Osteoblast (primary cell): ENCODE results near the gene TANK. TPM values are rescaled to one million over a fixed set of nuclear protein-coding genes. Genes with fewer than 3 reads are reported as not detected.
A peak's percentile ranks its signal among the peaks of the same experiment; 100 is the strongest.

Source experiments
- DNase-seq: peaks from one replicate; pipeline ENCODE4 v3.0.0; 2011; ENCODE audit warnings: low spot score, mixed read lengths; ENCODE audit not compliant: insufficient read length; ENCODE audit errors: missing footprints
- H2AFZ ChIP-seq: 2 replicates; pipeline ENCODE4 v1.6.0; 2011; ENCODE audit warnings: mild to moderate bottlenecking, low read length
- H3K27ac ChIP-seq: 2 replicates; pipeline ENCODE4 v1.5.1; 2011; ENCODE audit warnings: mild to moderate bottlenecking, low read depth, low read length, moderate library complexity
- H3K27me3 ChIP-seq: 2 replicates; pipeline ENCODE4 v1.6.0; 2012; ENCODE audit warnings: mild to moderate bottlenecking, control low read depth, inconsistent platforms, low read length, moderate library complexity; ENCODE audit not compliant: insufficient read depth
- H3K36me3 ChIP-seq: 2 replicates; pipeline ENCODE4 v1.5.1; 2011; ENCODE audit warnings: mild to moderate bottlenecking, low read length, control low read depth, moderate library complexity; ENCODE audit not compliant: insufficient read depth
- H3K4me1 ChIP-seq: 2 replicates; pipeline ENCODE4 v1.5.1; 2011; ENCODE audit warnings: mild to moderate bottlenecking, low read length, control low read depth, moderate library complexity; ENCODE audit not compliant: insufficient read depth
- H3K4me2 ChIP-seq: 2 replicates; pipeline ENCODE4 v1.6.0; 2011; ENCODE audit warnings: mild to moderate bottlenecking, low read length; ENCODE audit not compliant: insufficient read depth
- H3K4me3 ChIP-seq: fragments of 200-600 bp; sonication (generic); 3 replicates; pipeline ENCODE4 v1.5.1; 2012; ENCODE audit warnings: mild to moderate bottlenecking, low read length, inconsistent platforms; ENCODE audit not compliant: insufficient read depth
- H3K79me2 ChIP-seq: 2 replicates; pipeline ENCODE4 v1.6.0; 2012; ENCODE audit warnings: mild to moderate bottlenecking, low read length, control low read depth, inconsistent platforms; ENCODE audit not compliant: insufficient read depth
- H3K9me3 ChIP-seq: 2 replicates; pipeline ENCODE4 v1.5.1; 2011; ENCODE audit warnings: low read depth, low read length, control low read depth
- H4K20me1 ChIP-seq: 2 replicates; pipeline ENCODE4 v1.6.0; 2012; ENCODE audit warnings: mild to moderate bottlenecking, low read length, control low read depth; ENCODE audit not compliant: insufficient read depth
- total RNA-seq: library from RNA; depleted of rRNA; stranded (reverse); fragments of >200 nt; gene quantifications from 2 replicates; pipeline ENCODE4 v1.2.3, GENCODE V29; 2012
- TF ChIP-seq, protein P1 (sequence below): IDR thresholded peaks from 2 replicates; pipeline ENCODE4 v1.5.1; 2011; ENCODE audit warnings: mild to moderate bottlenecking, low read depth, low read length, moderate library complexity; ENCODE audit errors: extremely low read depth

The TANK gene
- total RNA-seq, 1 donor, result 127 TPM

DNA sequence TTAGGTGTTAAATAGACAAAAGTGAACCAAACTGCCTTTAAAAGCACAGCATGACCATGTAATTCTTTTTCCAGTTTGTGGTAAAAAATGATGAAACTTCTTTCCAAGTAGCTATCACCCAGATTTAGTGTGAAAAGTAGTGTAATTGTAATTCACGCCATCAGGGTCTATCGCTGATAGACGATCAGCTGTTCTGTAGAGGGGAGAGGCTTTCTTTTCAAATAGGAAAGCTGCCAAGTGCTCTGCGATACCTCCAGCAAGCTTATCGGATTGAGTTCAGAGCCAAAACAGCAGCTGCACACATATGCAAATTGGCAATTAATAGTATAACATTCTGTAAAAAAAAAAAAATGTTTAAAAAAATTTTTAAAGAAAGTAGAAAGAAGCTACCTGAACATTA lies 86.1 kb downstream of the TANK start:
- H3K36me3 ChIP-seq, result no peaks in the 10 kb centered on the region
- H3K4me2 ChIP-seq, result no peak overlapping the region
- H3K27ac ChIP-seq, result no peak overlapping the region
- no peaks in the 10 kb centered on the region for H4K20me1 ChIP-seq
- no peaks in the 10 kb centered on the region for H3K79me2 ChIP-seq
- no peak for DNase-seq
- H3K27me3 ChIP-seq, result peaks cover 18% of the 10 kb centered on the region
- TF ChIP-seq, protein P1, sequence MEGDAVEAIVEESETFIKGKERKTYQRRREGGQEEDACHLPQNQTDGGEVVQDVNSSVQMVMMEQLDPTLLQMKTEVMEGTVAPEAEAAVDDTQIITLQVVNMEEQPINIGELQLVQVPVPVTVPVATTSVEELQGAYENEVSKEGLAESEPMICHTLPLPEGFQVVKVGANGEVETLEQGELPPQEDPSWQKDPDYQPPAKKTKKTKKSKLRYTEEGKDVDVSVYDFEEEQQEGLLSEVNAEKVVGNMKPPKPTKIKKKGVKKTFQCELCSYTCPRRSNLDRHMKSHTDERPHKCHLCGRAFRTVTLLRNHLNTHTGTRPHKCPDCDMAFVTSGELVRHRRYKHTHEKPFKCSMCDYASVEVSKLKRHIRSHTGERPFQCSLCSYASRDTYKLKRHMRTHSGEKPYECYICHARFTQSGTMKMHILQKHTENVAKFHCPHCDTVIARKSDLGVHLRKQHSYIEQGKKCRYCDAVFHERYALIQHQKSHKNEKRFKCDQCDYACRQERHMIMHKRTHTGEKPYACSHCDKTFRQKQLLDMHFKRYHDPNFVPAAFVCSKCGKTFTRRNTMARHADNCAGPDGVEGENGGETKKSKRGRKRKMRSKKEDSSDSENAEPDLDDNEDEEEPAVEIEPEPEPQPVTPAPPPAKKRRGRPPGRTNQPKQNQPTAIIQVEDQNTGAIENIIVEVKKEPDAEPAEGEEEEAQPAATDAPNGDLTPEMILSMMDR, result no peak
- no peak overlapping the region for H3K4me3 ChIP-seq
- no peaks in the 10 kb centered on the region for H3K9me3 ChIP-seq
- no peaks in the 10 kb centered on the region for H3K4me1 ChIP-seq
- H2AFZ ChIP-seq, result no peak overlapping the region

DNA sequence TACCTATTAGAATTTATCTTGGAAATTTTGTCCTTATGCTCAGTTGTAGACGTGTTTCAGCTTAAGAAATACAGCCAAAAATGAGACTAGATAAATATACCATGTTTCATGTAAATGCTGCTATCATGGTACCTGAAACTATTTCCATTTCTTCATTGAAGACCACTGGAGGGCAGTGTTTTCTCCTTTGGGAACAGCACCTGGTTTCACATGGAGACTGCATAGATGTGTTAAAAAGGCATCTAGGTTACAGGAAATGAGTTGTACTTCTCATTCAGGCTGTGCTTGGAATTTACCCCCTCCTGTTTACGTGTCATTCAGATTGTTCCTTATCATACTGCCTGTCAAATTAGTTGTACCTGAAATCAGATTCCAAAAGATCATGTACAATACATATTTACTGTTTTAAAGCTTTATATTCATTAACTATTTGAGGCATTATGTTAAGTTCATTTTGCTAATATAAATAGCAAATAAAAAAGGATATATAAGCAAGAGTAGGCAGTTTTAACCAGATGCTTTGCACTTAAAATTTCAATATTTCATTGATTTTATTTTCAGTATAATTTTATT lies 90.7 kb downstream of the TANK start:
- Histone ChIP-seq H4K20me1 (no peaks in the 10 kb centered on the region), H3K27me3 (peaks cover 18% of the 10 kb centered on the region), H3K4me1 (no peaks in the 10 kb centered on the region), H3K36me3 (no peaks in the 10 kb centered on the region), H3K27ac (no peak overlapping the region), H2AFZ (no peak overlapping the region), H3K4me3 (no peak overlapping the region), H3K79me2 (no peaks in the 10 kb centered on the region), H3K9me3 (no peaks in the 10 kb centered on the region), H3K4me2 (no peak overlapping the region)
- DNase-seq, result no peak
- TF ChIP-seq, protein P1, result peak; percentile 63

DNA sequence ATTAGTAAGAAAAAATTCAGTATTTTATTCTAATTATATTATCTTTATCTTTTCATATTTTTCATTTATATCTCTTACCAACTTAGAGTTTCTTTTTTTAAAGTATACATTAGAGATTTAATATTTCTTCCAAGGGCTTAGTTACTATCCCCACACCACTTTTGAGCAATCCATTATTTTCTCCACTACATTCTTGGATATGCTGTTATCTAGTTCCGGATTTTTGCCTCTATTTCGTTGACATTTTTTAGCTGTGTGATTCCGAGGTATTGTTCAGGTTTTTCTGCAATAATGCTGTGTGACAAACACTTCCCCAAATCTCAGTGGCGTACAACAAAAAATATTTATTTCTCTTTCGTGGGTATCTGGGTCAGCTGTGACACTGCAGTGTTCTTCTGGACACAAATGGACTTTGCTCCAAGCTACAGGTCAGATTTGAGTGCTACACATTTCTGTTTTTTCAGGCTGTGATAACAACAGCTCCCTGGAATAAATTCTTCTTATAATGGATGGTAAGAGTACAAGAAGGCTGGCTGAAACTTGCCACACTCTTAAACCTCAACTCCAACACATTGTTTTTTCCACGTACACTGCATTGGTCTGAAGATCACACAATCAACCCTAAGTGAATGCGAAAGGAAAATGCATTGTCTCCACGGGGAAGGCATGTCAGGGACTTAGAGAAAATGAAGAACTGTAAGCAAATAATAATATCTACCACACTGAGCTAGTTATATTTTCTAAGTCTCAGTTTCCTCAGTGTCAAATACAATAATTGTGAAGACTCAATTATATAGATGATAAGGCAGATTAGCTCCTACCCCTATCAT lies 97.1 kb downstream of the TANK start:
- Histone ChIP-seq H3K27ac (no peak overlapping the region), H2AFZ (no peak overlapping the region), H3K4me1 (no peaks in the 10 kb centered on the region), H3K36me3 (no peaks in the 10 kb centered on the region), H3K4me3 (no peak overlapping the region), H3K4me2 (no peak overlapping the region), H3K27me3 (no peaks in the 10 kb centered on the region), H4K20me1 (no peaks in the 10 kb centered on the region), H3K79me2 (no peaks in the 10 kb centered on the region), H3K9me3 (no peaks in the 10 kb centered on the region)
- DNase-seq, result no peak
- TF ChIP-seq, protein P1, result no peak

DNA sequence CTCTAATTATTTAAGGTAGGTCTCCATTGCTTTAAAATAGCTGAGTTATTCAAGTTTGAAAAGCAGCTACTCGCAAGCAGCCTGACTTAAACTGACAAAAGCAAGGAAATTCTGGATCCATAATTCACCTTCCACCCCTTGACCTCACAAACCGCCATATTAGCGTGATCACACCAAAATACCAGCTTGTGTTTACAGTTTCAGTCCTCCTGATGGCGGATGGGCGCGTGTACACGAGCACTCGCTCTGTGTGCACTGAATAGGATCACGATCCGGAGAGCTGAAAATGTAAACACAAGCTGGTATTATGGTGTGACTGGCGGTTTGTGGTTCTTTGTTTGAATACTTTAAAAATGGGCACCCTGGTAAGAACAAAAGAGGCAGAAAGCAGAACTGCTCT lies 105.6 kb downstream of the TANK start:
- TF ChIP-seq, protein P1, result no peak
- no peak overlapping the region for H3K4me2 ChIP-seq
- H3K4me1 ChIP-seq, result no peaks in the 10 kb centered on the region
- no peak overlapping the region for H2AFZ ChIP-seq
- H3K4me3 ChIP-seq, result no peak overlapping the region
- H3K27ac ChIP-seq, result no peak overlapping the region
- no peak for DNase-seq
- H3K9me3 ChIP-seq, result no peaks in the 10 kb centered on the region
- no peaks in the 10 kb centered on the region for H3K79me2 ChIP-seq
- no peaks in the 10 kb centered on the region for H3K27me3 ChIP-seq
- H3K36me3 ChIP-seq, result no peaks in the 10 kb centered on the region
- H4K20me1 ChIP-seq, result no peaks in the 10 kb centered on the region
